H9 (cell line): ENCODE results near the gene COG3. TPM values are rescaled to one million over a fixed set of nuclear protein-coding genes. Genes with fewer than 3 reads are reported as not detected.

Experiments
- DNase-seq: peaks from one replicate; pipeline ENCODE4 v3.0.0-alpha.2; 2017
- H2AFZ ChIP-seq: one replicate; pipeline ENCODE4 v1.6.1; 2013; ENCODE audit warnings: mild to moderate bottlenecking, low read length, control low read depth, moderate library complexity
- H2AK5ac ChIP-seq: 2 replicates; pipeline ENCODE4 v1.6.1; 2013; ENCODE audit warnings: low read length, control low read depth, mixed read lengths; ENCODE audit not compliant: insufficient read length
- H2BK120ac ChIP-seq: one replicate; pipeline ENCODE4 v1.6.1; 2013; ENCODE audit warnings: low read depth, mild to moderate bottlenecking, low read length, control low read depth, inconsistent platforms; ENCODE audit not compliant: poor library complexity, severe bottlenecking
- H2BK12ac ChIP-seq: 2 replicates; pipeline ENCODE4 v1.6.1; 2013; ENCODE audit warnings: low read length, control low read depth, mixed read lengths, low read depth; ENCODE audit not compliant: insufficient read length
- H2BK15ac ChIP-seq: 2 replicates; pipeline ENCODE4 v1.6.1; 2013; ENCODE audit warnings: low read depth, low read length, control low read depth
- H2BK20ac ChIP-seq: one replicate; pipeline ENCODE4 v1.6.1; 2013; ENCODE audit warnings: low read depth, mild to moderate bottlenecking, low read length, control low read depth, inconsistent platforms; ENCODE audit not compliant: poor library complexity, severe bottlenecking
- H2BK5ac ChIP-seq: 2 replicates; pipeline ENCODE4 v1.6.1; 2013; ENCODE audit warnings: low read length, control low read depth, mixed read lengths; ENCODE audit not compliant: insufficient read length
- H3K14ac ChIP-seq: 2 replicates; pipeline ENCODE4 v1.6.1; 2013; ENCODE audit warnings: low read length, control low read depth; ENCODE audit not compliant: insufficient read depth
- H3K18ac ChIP-seq: 2 replicates; pipeline ENCODE4 v1.6.1; 2013; ENCODE audit warnings: low read depth, mild to moderate bottlenecking, mixed read lengths, low read length, control low read depth; ENCODE audit not compliant: insufficient read length
- H3K23ac ChIP-seq: 2 replicates; pipeline ENCODE4 v1.6.1; 2013; ENCODE audit warnings: low read length, control low read depth, mixed read lengths, low read depth; ENCODE audit not compliant: insufficient read length
- H3K23me2 ChIP-seq: 2 replicates; pipeline ENCODE4 v1.6.1; 2013; ENCODE audit warnings: low read depth, mild to moderate bottlenecking, mixed read lengths, low read length, control low read depth; ENCODE audit not compliant: insufficient read length, poor library complexity, severe bottlenecking
- H3K27ac ChIP-seq: 2 replicates; pipeline ENCODE4 v1.5.1; 2013; ENCODE audit warnings: low read length, control low read depth, mixed read lengths, low read depth; ENCODE audit not compliant: insufficient read length
- H3K27me3 ChIP-seq: 2 replicates; pipeline ENCODE4 v1.6.1; 2013; ENCODE audit warnings: low read length, control low read depth, inconsistent platforms; ENCODE audit not compliant: insufficient read depth
- H3K4ac ChIP-seq: 2 replicates; pipeline ENCODE4 v1.6.1; 2013; ENCODE audit warnings: low read depth, mild to moderate bottlenecking, control low read depth, inconsistent platforms, low read length, moderate library complexity
- H3K4me1 ChIP-seq: 2 replicates; pipeline ENCODE4 v1.6.1; 2013; ENCODE audit warnings: low read length, control low read depth, inconsistent platforms; ENCODE audit not compliant: insufficient read depth
- H3K4me2 ChIP-seq: 2 replicates; pipeline ENCODE4 v1.6.1; 2013; ENCODE audit warnings: low read length, control low read depth, mixed read lengths; ENCODE audit not compliant: insufficient read length, insufficient read depth
- H3K56ac ChIP-seq: 2 replicates; pipeline ENCODE4 v1.6.1; 2013; ENCODE audit warnings: low read depth, mild to moderate bottlenecking, mixed read lengths, low read length, control low read depth; ENCODE audit not compliant: insufficient read length
- H3K79me1 ChIP-seq: 2 replicates; pipeline ENCODE4 v1.6.1; 2013; ENCODE audit warnings: low read depth, mild to moderate bottlenecking, moderate library complexity, low read length, control low read depth, inconsistent platforms; ENCODE audit not compliant: insufficient read depth, poor library complexity, severe bottlenecking
- H3K79me2 ChIP-seq: 2 replicates; pipeline ENCODE4 v1.6.1; 2013; ENCODE audit warnings: low read length, control low read depth, inconsistent platforms; ENCODE audit not compliant: insufficient read depth
- H3K9ac ChIP-seq: 2 replicates; pipeline ENCODE4 v1.6.1; 2013; ENCODE audit warnings: low read length, control low read depth, mixed read lengths; ENCODE audit not compliant: insufficient read length; ENCODE audit errors: extremely low read depth
- H3K9me3 ChIP-seq: one replicate; pipeline ENCODE4 v1.6.1; 2013; ENCODE audit warnings: low read depth, low read length, inconsistent platforms; ENCODE audit not compliant: control insufficient read depth
- H3T11ph ChIP-seq: one replicate; pipeline ENCODE4 v1.6.1; 2013; ENCODE audit warnings: mild to moderate bottlenecking, low read length, control low read depth, inconsistent platforms
- H4K20me1 ChIP-seq: one replicate; pipeline ENCODE4 v1.6.1; 2013; ENCODE audit not compliant: control insufficient read depth, insufficient read length, insufficient read depth
- H4K5ac ChIP-seq: 2 replicates; pipeline ENCODE4 v1.6.1; 2013; ENCODE audit warnings: low read depth, mild to moderate bottlenecking, mixed read lengths, low read length, control low read depth; ENCODE audit not compliant: insufficient read length
- H4K8ac ChIP-seq: replicated peaks from 2 replicates; pipeline ENCODE4 v1.6.1; 2013; ENCODE audit warnings: low read length, control low read depth, mixed read lengths, low read depth; ENCODE audit not compliant: insufficient read length
- H4K91ac ChIP-seq: 2 replicates; pipeline ENCODE4 v1.6.1; 2013; ENCODE audit warnings: low read depth, mild to moderate bottlenecking, moderate library complexity, mixed read lengths, low read length, control low read depth; ENCODE audit not compliant: insufficient read length
- H3K27ac Mint-ChIP-seq, 3 experiments: 2 replicates in 2 of 3; 3 replicates in 1 of 3; pipeline ENCODE4 v1.8.0; 2020 to 2021; ENCODE audit warnings: mixed read lengths in 3 of 3, mild to moderate bottlenecking in 1 of 3, moderate library complexity in 1 of 3
- H3K27me3 Mint-ChIP-seq: 2 replicates; pipeline ENCODE4 v1.8.0; 2021; ENCODE audit warnings: low read depth, mild to moderate bottlenecking, moderate library complexity, mixed read lengths
- H3K36me3 Mint-ChIP-seq, 3 experiments: 2 replicates in 2 of 3; 3 replicates in 1 of 3; pipeline ENCODE4 v1.8.0; 2020 to 2021; ENCODE audit warnings: low read depth in 3 of 3, mixed read lengths in 3 of 3; ENCODE audit not compliant: insufficient read depth in 1 of 3
- H3K4me1 Mint-ChIP-seq, 2 experiments: 2 replicates each; pipeline ENCODE4 v1.8.0; 2020; ENCODE audit warnings: mixed read lengths in 2 of 2
- H3K4me3 Mint-ChIP-seq, 2 experiments: 2 replicates in 1 of 2; 3 replicates in 1 of 2; pipeline ENCODE4 v1.8.0; 2020 to 2021; ENCODE audit warnings: mild to moderate bottlenecking in 2 of 2, mixed read lengths in 2 of 2, moderate library complexity in 1 of 2
- H3K9me3 Mint-ChIP-seq, 2 experiments: 2 replicates in 1 of 2; 3 replicates in 1 of 2; pipeline ENCODE4 v1.8.0; 2020; ENCODE audit warnings: mild to moderate bottlenecking in 2 of 2, mixed read lengths in 2 of 2, moderate library complexity in 1 of 2
- CTCF ChIP-seq: fragments of 200-600 bp; sonication (generic); conservative IDR thresholded peaks from 3 replicates; pipeline ENCODE4 v1.8.0; 2021; ENCODE audit warnings: antibody characterized with exemption, mild to moderate bottlenecking
- WGBS: extraction: QIAGEN DNeasy Blood & Tissue Kit; methylation state at CpG from one replicate; pipeline ENCODE4 v1.1.7; 2013; ENCODE audit warnings: missing lambda C conversion rate, low lambda C conversion rate, mixed read lengths; ENCODE audit not compliant: insufficient read length; ENCODE audit errors: extremely low coverage; 5-methylcytosine and 5-hydroxymethylcytosine counted together
- total RNA-seq: library from RNA; stranded (reverse); gene quantifications from 2 replicates; pipeline ENCODE4 v1.2.1, GENCODE V29; 2021

The COG3 gene
- total RNA-seq, 1 experiment from 2014 or later: 16.5 TPM

GRCh38 chr13:45548281-45548680 lies 83.5 kb downstream of the COG3 start:
- H3K4ac ChIP-seq: no peak overlapping the region
- no peaks in the 10 kb centered on the region for H3K27me3 ChIP-seq
- H3K23ac ChIP-seq: no peak overlapping the region
- H2BK120ac ChIP-seq: no peak overlapping the region
- no peak overlapping the region for H3K14ac ChIP-seq
- H3K27ac Mint-ChIP-seq: no peak overlapping the region
- no peaks in the 10 kb centered on the region for H3K79me1 ChIP-seq
- no peak overlapping the region for H3K4me3 Mint-ChIP-seq
- H3K9me3 ChIP-seq: no peaks in the 10 kb centered on the region
- no peak overlapping the region for H2BK5ac ChIP-seq
- H3K79me2 ChIP-seq: no peaks in the 10 kb centered on the region
- no peak overlapping the region for H3K56ac ChIP-seq
- no peak overlapping the region for H3T11ph ChIP-seq
- no peaks in the 10 kb centered on the region for H3K36me3 Mint-ChIP-seq
- no peak overlapping the region for H4K8ac ChIP-seq
- H2BK12ac ChIP-seq: no peak overlapping the region
- H4K91ac ChIP-seq: no peak overlapping the region
- H3K9ac ChIP-seq: no peak overlapping the region
- no peak overlapping the region for H3K18ac ChIP-seq
- no peak overlapping the region for H2BK15ac ChIP-seq
- H3K27ac ChIP-seq: no peak overlapping the region
- H3K27me3 Mint-ChIP-seq: no peaks in the 10 kb centered on the region; the same call in none of the 2 replicates
- no peaks in the 10 kb centered on the region for H3K9me3 Mint-ChIP-seq
- H4K5ac ChIP-seq: no peak overlapping the region
- H3K23me2 ChIP-seq: no peaks in the 10 kb centered on the region
- WGBS: no CpG with 5 or more reads among the region's 6 CpGs
- no peak for DNase-seq
- no peak for TF ChIP-seq CTCF
- H3K4me1 Mint-ChIP-seq: no peaks in the 10 kb centered on the region
- H3K4me1 ChIP-seq: no peaks in the 10 kb centered on the region
- H2AFZ ChIP-seq: no peak overlapping the region
- H4K20me1 ChIP-seq: no peaks in the 10 kb centered on the region
- no peak overlapping the region for H2AK5ac ChIP-seq
- no peak overlapping the region for H2BK20ac ChIP-seq
- no peak overlapping the region for H3K4me2 ChIP-seq
